Effector memory CD4-positive, alpha-beta T cell (primary cell): ENCODE results near the gene TMEM242.

Experiments
- DNase-seq, 3 donors: peaks; one replicate each; pipeline ENCODE4 v3.0.0-alpha.2; 2020
- H3K27ac ChIP-seq: 2 replicates; pipeline ENCODE4 v1.7.0; 2013; ENCODE audit warnings: mild to moderate bottlenecking, low read length, moderate library complexity; ENCODE audit not compliant: insufficient read depth, poor library complexity, severe bottlenecking
- H3K27me3 ChIP-seq: replicated peaks from 2 replicates; pipeline ENCODE4 v1.7.0; 2013; ENCODE audit warnings: mild to moderate bottlenecking, low read length; ENCODE audit not compliant: insufficient read depth, control insufficient read depth, poor library complexity, severe bottlenecking
- H3K36me3 ChIP-seq: 2 replicates; pipeline ENCODE4 v1.7.0; 2013; ENCODE audit warnings: mild to moderate bottlenecking, low read length, moderate library complexity; ENCODE audit not compliant: control insufficient read depth, insufficient read depth
- H3K4me1 ChIP-seq: 2 replicates; pipeline ENCODE4 v1.7.0; 2013; ENCODE audit warnings: low read length, mild to moderate bottlenecking; ENCODE audit not compliant: control insufficient read depth, insufficient read depth, poor library complexity, severe bottlenecking
- H3K4me3 ChIP-seq: 2 replicates; pipeline ENCODE4 v1.7.0; 2013; ENCODE audit warnings: low read length, low read depth, mild to moderate bottlenecking; ENCODE audit not compliant: insufficient read depth, poor library complexity, severe bottlenecking
- H3K9me3 ChIP-seq: 2 replicates; pipeline ENCODE4 v1.7.0; 2013; ENCODE audit warnings: mild to moderate bottlenecking, low read length, moderate library complexity; ENCODE audit not compliant: control insufficient read depth

Gene TMEM242

DNA sequence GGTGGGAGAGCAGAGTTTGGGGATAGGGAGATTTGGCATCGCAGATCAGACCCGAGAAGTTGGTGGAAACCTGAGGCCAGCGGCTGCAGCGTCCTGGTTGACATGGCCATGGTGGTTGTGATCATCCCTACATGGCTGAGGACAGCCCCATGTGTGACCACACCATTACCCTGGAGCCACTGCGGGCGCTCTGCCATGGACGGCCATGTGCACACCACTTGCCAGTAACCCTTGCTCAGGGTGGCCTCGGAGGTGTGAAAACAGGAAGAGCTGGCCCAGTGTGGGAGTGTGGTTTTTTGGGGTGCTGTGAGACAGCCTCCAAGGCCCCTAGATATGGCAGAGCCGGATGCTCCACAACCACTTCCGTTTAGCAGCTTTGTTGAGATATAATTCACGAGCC lies 64.4 kb downstream of the TMEM242 start:
- H3K9me3 ChIP-seq, result no peaks in the 10 kb centered on the region
- no peaks in the 10 kb centered on the region for H3K4me1 ChIP-seq
- no peak for DNase-seq
- no peak overlapping the region for H3K4me3 ChIP-seq
- H3K36me3 ChIP-seq, result no peaks in the 10 kb centered on the region
- H3K27me3 ChIP-seq, result no peaks in the 10 kb centered on the region
- H3K27ac ChIP-seq, result no peak overlapping the region

GRCh38 chr6:157255079-157255478 lies 68.2 kb downstream of the TMEM242 start:
- Histone ChIP-seq H3K27me3 (no peaks in the 10 kb centered on the region), H3K36me3 (no peaks in the 10 kb centered on the region), H3K4me1 (no peaks in the 10 kb centered on the region), H3K27ac (no peak overlapping the region), H3K9me3 (no peaks in the 10 kb centered on the region), H3K4me3 (no peak overlapping the region)
- DNase-seq, result no peak

DNA sequence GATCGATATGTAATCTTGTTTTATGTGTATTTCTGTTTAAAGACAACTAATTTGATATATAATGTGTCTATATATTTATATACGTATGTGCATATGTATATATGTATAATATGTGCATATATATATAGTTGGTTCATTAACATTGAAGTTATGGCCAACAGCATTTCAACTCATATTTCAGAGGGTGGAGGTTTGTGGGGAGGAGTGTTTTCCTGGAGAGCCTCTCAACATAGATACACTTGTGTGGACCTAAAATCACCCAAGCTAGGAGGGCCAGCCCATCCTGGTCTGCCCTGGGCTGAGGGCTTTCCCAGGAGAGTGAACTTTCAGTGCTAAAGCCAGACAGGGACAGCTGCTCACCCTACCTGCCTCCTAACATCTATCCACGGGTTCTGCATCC lies 68.8 kb downstream of the TMEM242 start:
- no peak for DNase-seq
- H3K27me3 ChIP-seq, result no peaks in the 10 kb centered on the region
- no peak overlapping the region for H3K27ac ChIP-seq
- no peaks in the 10 kb centered on the region for H3K9me3 ChIP-seq
- no peaks in the 10 kb centered on the region for H3K36me3 ChIP-seq
- no peaks in the 10 kb centered on the region for H3K4me1 ChIP-seq
- no peak overlapping the region for H3K4me3 ChIP-seq

DNA sequence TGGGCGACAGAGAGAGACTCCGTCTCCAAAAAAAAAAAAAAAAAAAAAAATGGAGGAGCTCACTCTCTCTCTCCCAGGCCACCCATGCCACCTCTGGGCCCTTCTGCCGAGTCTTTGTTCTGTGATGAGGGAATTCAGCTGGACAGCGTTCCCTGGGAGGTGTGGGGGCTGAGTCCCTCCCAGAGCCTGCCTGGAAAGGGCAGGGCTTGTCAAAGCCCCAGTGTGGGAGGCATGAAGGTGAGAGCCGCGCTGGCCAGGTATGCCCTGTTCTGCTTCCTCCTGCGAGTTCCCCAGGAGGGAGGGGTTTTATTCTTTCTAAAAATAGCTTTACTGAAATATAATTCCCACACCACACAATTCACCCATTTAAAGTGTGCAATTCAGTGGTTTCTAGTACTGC lies 69.6 kb downstream of the TMEM242 start:
- Histone ChIP-seq H3K27me3 (no peaks in the 10 kb centered on the region), H3K36me3 (no peaks in the 10 kb centered on the region), H3K4me1 (no peaks in the 10 kb centered on the region), H3K9me3 (no peaks in the 10 kb centered on the region), H3K27ac (no peak overlapping the region), H3K4me3 (no peak overlapping the region)
- no peak for DNase-seq

DNA sequence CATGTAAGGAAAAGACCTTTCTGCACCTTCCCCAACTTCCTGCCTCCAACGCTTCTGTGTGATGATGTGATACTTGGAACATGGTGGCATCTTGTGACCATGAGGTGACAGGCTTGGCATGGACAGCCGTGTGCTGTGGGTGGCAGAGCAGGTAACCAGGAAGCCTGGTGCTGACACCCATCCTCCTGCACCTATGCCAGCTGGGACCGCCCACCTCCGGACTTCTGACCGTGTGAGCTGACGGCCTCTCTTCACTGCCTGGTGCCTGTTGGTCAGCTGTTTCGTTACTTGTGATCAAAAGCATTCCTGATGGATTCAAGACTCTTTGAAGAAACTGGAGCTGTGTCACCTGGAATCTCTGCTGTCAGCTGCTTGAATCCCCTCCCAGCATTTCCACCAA lies 70.3 kb downstream of the TMEM242 start:
- no peaks in the 10 kb centered on the region for H3K27me3 ChIP-seq
- no peaks in the 10 kb centered on the region for H3K9me3 ChIP-seq
- no peak for DNase-seq
- H3K4me3 ChIP-seq, result no peak overlapping the region
- no peak overlapping the region for H3K27ac ChIP-seq
- H3K36me3 ChIP-seq, result no peaks in the 10 kb centered on the region
- H3K4me1 ChIP-seq, result no peaks in the 10 kb centered on the region

DNA sequence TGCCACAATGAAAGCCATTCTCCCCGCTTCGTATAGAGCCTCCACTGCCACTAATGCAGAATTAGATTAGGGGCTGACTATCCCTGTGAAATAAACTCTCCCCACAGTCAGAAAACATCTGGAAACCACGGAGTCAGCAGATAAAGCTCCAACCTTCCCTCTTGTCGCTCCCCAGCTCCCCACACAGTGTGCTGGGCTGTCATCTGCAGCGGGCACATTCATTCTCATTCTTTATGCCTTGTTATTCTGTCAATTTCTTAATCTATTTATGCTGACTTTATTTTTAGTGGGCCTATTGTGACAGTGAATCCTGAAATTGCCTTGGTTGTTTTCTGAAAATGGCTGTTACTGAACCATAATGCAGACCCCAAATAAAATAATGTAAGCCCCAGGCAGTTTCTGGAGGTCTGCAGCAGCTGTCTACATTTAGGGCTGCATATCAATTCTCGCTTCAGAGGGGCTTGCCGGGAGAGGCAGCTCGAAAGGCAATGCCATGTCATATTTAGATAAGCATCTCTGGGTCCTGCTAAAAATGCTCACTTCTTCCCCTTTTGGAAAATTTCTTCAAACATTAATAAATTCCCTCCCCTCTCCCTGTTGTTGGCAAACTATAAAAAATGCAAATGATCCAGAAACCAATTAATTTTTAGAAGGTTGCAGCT lies 71.6 kb downstream of the TMEM242 start:
- Histone ChIP-seq H3K27ac (no peak overlapping the region), H3K36me3 (no peaks in the 10 kb centered on the region), H3K27me3 (no peaks in the 10 kb centered on the region), H3K9me3 (no peaks in the 10 kb centered on the region), H3K4me3 (no peak overlapping the region), H3K4me1 (no peaks in the 10 kb centered on the region)
- DNase-seq, result no peak

DNA sequence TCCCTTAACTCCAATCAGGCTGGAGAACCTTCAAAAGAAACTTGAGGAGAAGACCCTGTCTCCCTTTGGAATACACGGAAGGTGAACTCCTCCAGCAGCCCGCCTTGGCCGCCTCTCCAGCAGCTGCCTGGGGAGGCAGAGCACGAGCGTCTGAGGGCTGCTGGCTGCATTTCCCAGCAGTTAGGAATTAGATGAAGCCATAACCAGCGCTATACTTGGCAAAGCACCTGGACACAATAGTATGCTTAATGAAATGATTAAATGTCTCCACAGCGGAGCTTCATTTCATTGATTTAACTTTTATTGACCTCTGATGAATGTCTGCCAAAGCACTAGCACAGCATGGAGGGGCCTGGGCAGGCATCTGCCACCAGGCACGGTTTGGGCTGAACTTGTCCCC lies 73.5 kb downstream of the TMEM242 start:
- Histone ChIP-seq H3K27me3 (no peaks in the 10 kb centered on the region), H3K4me1 (no peaks in the 10 kb centered on the region), H3K36me3 (no peaks in the 10 kb centered on the region), H3K4me3 (no peak overlapping the region), H3K9me3 (no peaks in the 10 kb centered on the region), H3K27ac (no peak overlapping the region)
- no peak for DNase-seq

GRCh38 chr6:157248264-157248663 lies 75.1 kb downstream of the TMEM242 start:
- no peaks in the 10 kb centered on the region for H3K27me3 ChIP-seq

GRCh38 chr6:157246771-157247484 lies 76.4 kb downstream of the TMEM242 start:
- H3K4me1 ChIP-seq, result no peaks in the 10 kb centered on the region
- DNase-seq, result no peak

More at GRCh38 chr6:157248264-157248663, 75.1 kb downstream of the TMEM242 start:
- H3K9me3 ChIP-seq, result no peaks in the 10 kb centered on the region
- no peaks in the 10 kb centered on the region for H3K36me3 ChIP-seq
- no peaks in the 10 kb centered on the region for H3K4me1 ChIP-seq
- no peak for DNase-seq
- no peak overlapping the region for H3K27ac ChIP-seq
- no peak overlapping the region for H3K4me3 ChIP-seq

DNA sequence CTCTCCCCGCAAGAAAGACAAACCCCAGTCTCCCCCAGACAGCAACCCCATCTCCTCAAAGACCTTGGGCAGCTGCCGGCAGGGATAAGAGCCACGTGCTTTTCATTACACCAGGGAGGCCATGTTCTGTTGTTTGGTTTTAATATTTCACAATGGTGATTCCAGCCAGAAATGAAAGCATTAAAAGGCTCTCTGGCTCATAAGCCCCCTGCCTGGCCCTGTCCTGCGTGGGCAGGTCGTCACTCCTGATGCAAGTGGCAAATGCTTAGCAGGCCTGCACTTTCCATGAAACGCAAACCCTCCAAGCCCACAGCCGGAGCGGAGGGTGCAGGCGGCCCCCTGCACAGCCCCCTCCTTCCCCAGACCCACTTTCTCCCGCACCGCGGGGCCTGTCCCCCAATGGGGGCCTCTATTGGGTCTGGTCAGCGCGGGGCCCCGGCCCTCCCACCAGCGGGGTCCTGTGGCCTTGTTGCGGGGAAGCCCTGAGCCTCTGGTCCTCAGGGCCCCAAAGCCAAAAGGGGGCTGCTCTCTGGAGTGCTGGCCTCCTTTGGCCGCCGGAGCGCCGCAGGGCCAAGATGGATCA lies 77.2 kb downstream of the TMEM242 start:
- no peaks in the 10 kb centered on the region for H3K4me1 ChIP-seq
- H3K27me3 ChIP-seq, result no peaks in the 10 kb centered on the region

More at GRCh38 chr6:157246771-157247484, 76.4 kb downstream of the TMEM242 start:
- Histone ChIP-seq H3K4me3 (no peak overlapping the region), H3K9me3 (no peaks in the 10 kb centered on the region), H3K36me3 (no peaks in the 10 kb centered on the region), H3K27ac (no peak overlapping the region), H3K27me3 (no peaks in the 10 kb centered on the region)

More for the DNA sequence above, 77.2 kb downstream of the TMEM242 start:
- Histone ChIP-seq H3K9me3 (no peaks in the 10 kb centered on the region), H3K36me3 (no peaks in the 10 kb centered on the region), H3K27ac (no peak overlapping the region), H3K4me3 (no peak overlapping the region)
- no peak for DNase-seq
